Measurements from ENCODE around the gene MAN2C1.
"Not testable (repeated sequence)": the region's sequence is repeated elsewhere in the genome, so short reads cannot be mapped to it uniquely, and the experiment has no call there.

Gene MAN2C1

DNA sequence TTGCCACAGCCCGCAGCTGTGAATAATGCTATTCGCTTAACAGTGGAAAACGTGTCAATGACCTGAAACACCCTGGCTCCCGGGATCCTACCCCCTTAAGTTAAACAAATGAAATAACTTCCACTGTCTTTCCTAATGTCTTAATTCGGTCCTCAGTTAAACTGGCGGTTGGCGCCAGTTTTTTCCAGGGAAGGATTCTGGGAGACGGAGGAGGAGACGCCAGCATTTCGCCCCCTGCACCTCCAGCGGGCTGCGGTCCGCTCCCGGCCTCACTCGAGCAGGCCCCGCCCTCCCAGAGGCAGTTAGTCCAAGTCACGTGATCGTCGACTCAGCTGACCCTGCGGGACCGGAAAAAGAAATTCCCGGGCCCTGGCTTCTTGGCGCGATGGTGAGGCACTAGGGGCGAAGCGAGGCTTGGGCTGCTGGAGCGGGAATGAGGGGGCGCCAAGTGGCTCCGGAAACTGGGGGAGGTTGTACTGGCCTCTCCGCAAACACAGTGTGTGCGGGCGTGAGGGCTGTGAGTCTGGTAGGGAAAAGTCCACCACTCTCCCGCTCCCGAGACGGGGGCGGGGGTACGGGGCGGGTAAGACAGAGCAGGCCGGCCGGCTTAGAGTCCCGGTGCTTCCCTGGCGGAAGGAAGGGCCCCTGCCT, 32.6 kb downstream of the MAN2C1 start, which contains the start of gene COMMD4:
Gene COMMD4, plus strand, starts transcription at position 359 of the 651 bp plus-strand sequence. Its CDS starts 27 bp downstream, at position 386.
- ATAC-seq: peak; percentile 85
- Mint-ChIP-seq H3K4me3 (peak within 1 kb of the TSS; percentile 100), H3K4me1 (peaks cover 41% of the 10 kb centered on the region), H3K27me3 (no peaks in the 10 kb centered on the region), H3K27ac (peak within 1 kb of the TSS; percentile 99 to 100), H3K9me3 (no peaks in the 10 kb centered on the region)
- DNase-seq: peak; percentile 76 to 88

- Mint-ChIP-seq H3K4me1 (peaks cover 41% of the 10 kb centered on the region), H3K9me3 (no peaks in the 10 kb centered on the region), H3K4me3 (peak overlapping the region; percentile 100), H3K27me3 (no peaks in the 10 kb centered on the region), H3K27ac (peak overlapping the region; percentile 99 to 100)
- DNase-seq (no peak), ATAC-seq (no peak)
Measured at GRCh38 chr15:75335313-75335704, 33.1 kb downstream of the MAN2C1 start.

- peaks cover 36% of the 10 kb centered on the region for H3K4me1 Mint-ChIP-seq
- H3K9me3 Mint-ChIP-seq, H3K4me3 Mint-ChIP-seq, ATAC-seq, H3K27me3 Mint-ChIP-seq, DNase-seq, H3K27ac Mint-ChIP-seq: not testable (repeated sequence)
Measured at GRCh38 chr15:75333654-75334419, 34.6 kb downstream of the MAN2C1 start.

DNA sequence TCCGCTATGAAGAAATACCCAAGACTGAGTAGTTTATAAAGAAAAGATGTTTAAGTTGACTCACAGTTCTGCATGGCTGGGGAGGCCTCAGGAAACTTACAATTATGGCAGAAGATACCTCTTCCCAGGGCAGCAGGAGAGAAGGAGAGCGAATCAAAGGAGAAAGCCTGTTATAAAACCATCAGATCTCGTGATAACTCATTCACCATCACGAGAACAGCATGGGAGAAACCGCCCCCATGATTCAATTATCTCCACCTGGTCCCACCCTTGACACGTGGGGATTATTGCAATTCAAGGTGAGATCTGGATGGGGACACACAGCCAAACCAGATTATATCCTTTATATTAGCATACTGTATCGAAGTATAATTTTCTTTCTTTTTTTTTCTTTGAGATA, 36.3 kb downstream of the MAN2C1 start:
- not testable (repeated sequence) for H3K4me3 Mint-ChIP-seq, H3K27me3 Mint-ChIP-seq, ATAC-seq, H3K27ac Mint-ChIP-seq, H3K9me3 Mint-ChIP-seq, DNase-seq
- peaks cover 25% of the 10 kb centered on the region for H3K4me1 Mint-ChIP-seq

DNA sequence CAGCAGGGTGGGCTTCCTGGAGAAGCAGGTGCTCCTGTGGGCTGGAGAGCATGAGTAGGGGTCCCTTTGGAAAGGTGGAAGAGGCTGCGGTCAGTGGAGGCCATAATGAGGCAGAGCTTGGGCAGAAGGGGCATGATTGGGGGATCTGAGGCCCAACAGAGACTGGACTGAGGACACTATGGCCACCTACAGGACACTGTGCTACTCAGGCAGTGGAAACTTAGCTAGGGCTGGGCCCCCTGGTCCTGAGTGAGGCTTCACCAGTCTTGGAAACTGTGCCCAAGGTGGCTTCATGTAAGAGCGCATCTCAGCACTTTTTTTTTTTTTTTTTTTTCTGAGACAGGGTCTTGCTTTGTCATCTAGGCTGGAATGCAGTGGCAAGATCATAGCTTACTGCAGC, 38.8 kb downstream of the MAN2C1 start:
- no peak overlapping the region for H3K27ac Mint-ChIP-seq
- peaks cover 2% of the 10 kb centered on the region for H3K4me1 Mint-ChIP-seq
- no peaks in the 10 kb centered on the region for H3K27me3 Mint-ChIP-seq
- DNase-seq: no peak
- ATAC-seq: no peak
- H3K9me3 Mint-ChIP-seq: no peaks in the 10 kb centered on the region
- no peak overlapping the region for H3K4me3 Mint-ChIP-seq

DNA sequence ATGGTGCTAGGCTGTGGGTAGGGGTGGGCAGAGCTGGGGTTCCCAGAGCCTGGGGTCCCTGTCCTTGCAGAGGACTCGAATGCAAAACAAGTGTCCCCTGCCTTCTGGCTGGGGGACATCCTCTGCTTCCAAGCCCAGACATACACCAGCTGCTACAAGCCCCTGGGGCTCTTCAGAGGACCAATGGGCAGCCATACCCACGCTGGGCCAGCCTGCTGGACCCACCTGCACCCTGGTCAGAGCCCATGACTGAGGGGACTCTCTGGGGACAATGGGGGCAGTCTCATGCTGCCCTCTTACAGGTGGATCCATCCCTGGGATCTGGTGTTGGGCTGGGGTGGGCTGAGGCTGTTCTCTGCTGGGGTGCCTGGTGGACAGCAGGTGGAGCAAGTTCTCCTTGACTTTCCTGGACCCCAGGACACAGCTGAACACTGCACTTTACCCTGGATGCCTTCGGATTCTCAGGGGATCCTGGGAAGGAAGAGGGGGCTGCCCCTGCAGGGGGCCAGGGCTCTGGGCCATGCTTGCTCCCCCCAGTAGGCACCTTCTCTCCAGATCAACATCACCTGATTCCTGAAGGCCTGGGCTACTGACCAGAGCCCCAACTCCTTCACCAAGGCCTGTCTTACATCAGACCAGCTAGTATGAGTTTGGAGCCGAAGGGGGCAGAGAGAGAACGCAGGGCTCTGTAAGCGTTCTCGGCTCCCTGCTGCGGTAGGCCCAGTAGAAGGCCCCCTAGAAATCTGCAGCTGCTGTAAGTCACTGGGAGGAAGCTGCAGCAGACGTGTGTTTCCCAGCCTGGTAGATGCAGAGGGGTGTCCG, 39.7 kb downstream of the MAN2C1 start:
- Mint-ChIP-seq H3K4me3 (no peak overlapping the region), H3K4me1 (no peaks in the 10 kb centered on the region), H3K27me3 (no peaks in the 10 kb centered on the region), H3K27ac (no peak overlapping the region), H3K9me3 (no peaks in the 10 kb centered on the region)
- ATAC-seq (no peak), DNase-seq (no peak)

GRCh38 chr15:75327491-75327890, 40.9 kb downstream of the MAN2C1 start:
- no peaks in the 10 kb centered on the region for H3K9me3 Mint-ChIP-seq
- H3K4me1 Mint-ChIP-seq: no peaks in the 10 kb centered on the region
- DNase-seq: no peak
- H3K4me3 Mint-ChIP-seq: no peak overlapping the region
- H3K27me3 Mint-ChIP-seq: no peaks in the 10 kb centered on the region
- ATAC-seq: no peak
- H3K27ac Mint-ChIP-seq: no peak overlapping the region

GRCh38 chr15:75327005-75327404, 41.4 kb downstream of the MAN2C1 start:
- no peaks in the 10 kb centered on the region for H3K4me1 Mint-ChIP-seq
- H3K27ac Mint-ChIP-seq: no peak overlapping the region
- no peaks in the 10 kb centered on the region for H3K9me3 Mint-ChIP-seq
- no peaks in the 10 kb centered on the region for H3K27me3 Mint-ChIP-seq
- ATAC-seq: no peak
- DNase-seq: no peak
- no peak overlapping the region for H3K4me3 Mint-ChIP-seq

DNA sequence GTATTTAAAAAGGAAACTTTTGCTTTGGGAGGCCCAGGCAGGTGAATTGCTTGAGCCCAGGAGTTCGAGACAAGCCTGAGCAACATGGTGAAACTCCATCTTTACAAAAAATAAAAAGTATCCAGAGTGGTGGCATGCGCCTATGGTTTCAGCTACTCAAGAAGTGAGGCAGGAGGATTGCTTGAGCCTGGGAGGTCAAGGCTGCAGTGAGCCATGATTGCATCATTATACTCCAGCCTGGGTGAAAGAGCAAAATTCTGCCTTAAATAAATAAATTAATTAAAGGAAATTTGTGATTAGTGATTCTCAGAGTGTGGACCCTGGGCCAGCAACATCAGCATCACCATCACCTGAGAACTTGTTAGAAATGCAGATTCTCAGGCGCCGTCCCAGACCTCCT, 42.5 kb downstream of the MAN2C1 start:
- ATAC-seq: no peak
- DNase-seq: no peak
- Mint-ChIP-seq H3K9me3 (no peaks in the 10 kb centered on the region), H3K4me1 (no peaks in the 10 kb centered on the region), H3K4me3 (no peak overlapping the region), H3K27ac (no peak overlapping the region), H3K27me3 (no peaks in the 10 kb centered on the region)

DNA sequence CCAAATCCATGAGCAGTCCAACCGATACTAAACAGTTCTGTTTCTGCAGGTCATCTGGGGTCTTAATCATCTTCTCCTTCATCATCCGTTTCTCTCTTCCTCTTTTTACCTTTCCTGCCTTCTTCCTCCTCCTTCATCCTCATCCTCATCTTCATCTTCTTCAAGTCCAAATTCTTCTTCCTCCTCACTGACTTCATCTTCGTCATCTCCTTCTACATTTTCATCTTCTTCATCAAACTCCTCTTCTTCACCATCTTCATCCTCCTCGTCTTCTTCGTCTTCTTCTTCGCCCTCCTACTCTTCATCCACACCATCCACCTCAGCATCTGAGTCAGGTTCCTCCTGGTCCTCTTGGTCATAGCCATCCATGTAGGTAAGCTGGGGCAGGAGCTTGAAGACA, 46.7 kb downstream of the MAN2C1 start:
- Mint-ChIP-seq H3K4me3 (no peak overlapping the region), H3K9me3 (no peaks in the 10 kb centered on the region), H3K27ac (no peak overlapping the region), H3K27me3 (no peaks in the 10 kb centered on the region), H3K4me1 (no peaks in the 10 kb centered on the region)
- no peak for ATAC-seq
- no peak for DNase-seq

DNA sequence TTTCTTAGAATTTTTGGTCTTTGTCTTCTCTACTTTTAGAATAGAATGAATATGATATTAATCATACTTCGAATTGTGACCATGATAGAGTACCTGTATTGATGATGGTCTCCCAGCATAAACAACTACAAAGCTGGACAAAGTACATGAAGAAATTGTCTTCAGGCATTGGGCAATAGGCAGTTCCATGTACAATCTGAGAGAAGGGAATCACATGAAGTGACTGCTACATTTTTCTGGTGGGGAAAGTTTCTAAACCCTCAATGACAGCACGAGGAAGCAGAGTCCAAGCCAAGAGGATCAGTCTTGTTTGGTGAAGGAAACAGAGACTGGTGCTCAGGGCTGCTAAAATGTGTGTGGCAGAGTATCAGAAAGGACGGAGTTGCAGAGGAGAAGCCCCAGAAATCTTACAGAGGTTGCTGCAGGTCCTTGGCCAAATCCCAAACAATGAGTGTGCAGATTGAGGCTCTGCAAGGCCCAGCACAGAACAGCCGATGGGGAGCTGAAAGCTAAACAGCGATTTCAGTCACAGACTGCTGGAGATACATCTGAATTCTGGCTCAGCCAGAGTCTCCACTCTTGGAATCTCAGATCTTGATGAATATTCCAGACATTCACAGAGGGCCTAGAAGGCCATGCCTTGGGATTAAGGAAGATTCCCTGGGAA, 49.0 kb downstream of the MAN2C1 start:
- H3K27me3 Mint-ChIP-seq, H3K4me1 Mint-ChIP-seq, H3K27ac Mint-ChIP-seq, H3K9me3 Mint-ChIP-seq, DNase-seq, ATAC-seq, H3K4me3 Mint-ChIP-seq: not testable (repeated sequence)

DNA sequence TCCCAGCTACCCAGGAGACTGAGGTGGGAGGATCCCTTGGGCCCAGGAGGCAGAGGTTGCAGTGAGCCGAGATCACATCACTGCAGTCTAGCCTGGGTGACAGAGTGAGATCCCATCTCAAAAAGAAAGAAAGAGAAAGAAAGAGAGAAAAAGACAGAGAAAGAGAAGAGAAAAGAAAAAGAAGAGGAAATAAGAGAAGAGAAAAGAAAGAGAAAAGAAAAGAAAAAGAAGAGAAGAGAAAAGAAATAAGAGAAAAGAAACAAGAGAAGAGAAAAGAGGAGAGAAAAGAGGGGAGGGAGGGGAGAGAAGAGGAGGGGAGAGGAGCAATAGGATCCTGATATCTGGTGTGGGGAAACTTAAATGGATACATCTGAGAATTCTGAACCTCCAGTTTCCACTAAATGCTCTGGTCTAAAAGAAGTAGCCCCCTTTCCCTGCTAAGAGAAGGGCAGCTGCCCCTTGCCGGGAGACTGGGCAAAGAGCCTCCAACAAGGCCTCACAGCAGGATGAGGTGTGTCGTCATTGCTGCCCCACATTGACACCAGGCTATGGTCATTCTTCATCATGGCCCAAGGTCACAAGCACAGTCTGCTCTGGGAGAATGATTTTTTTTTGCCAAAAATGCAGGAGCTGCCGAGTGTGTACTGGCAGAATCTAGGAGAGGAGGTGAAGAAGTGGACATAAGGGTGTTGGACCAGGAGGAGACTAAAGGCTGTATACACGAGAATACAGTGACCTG, 53.7 kb downstream of the MAN2C1 start:
- Mint-ChIP-seq H3K9me3 (no peaks in the 10 kb centered on the region), H3K4me3 (no peak overlapping the region), H3K27me3 (peaks cover 2% of the 10 kb centered on the region), H3K4me1 (peaks cover 5% of the 10 kb centered on the region), H3K27ac (no peak overlapping the region)
- DNase-seq: no peak
- no peak for ATAC-seq

- peaks cover 5% of the 10 kb centered on the region for H3K4me1 Mint-ChIP-seq
- no peak overlapping the region for H3K4me3 Mint-ChIP-seq
- no peaks in the 10 kb centered on the region for H3K9me3 Mint-ChIP-seq
- no peak overlapping the region for H3K27ac Mint-ChIP-seq
- H3K27me3 Mint-ChIP-seq: peaks cover 16% of the 10 kb centered on the region
- ATAC-seq (no peak), DNase-seq (no peak)
Measured at GRCh38 chr15:75313116-75313845, 55.1 kb downstream of the MAN2C1 start.

- not testable (repeated sequence) for ATAC-seq, H3K9me3 Mint-ChIP-seq, H3K4me3 Mint-ChIP-seq, H3K27ac Mint-ChIP-seq, H3K4me1 Mint-ChIP-seq
- DNase-seq: peak in 1 of 2 donors; percentile 26
- H3K27me3 Mint-ChIP-seq: peaks cover 21% of the 10 kb centered on the region
Measured at GRCh38 chr15:75312548-75312947, 55.9 kb downstream of the MAN2C1 start.
